Measurements from ENCODE around the gene APBA2.

GRCh38 chr15:29098652-29099051, 212.9 kb downstream of the APBA2 start:
- no peak for TF ChIP-seq CTCF (IDR thresholded peaks at IDR 0.05)
- TF ChIP-seq REST (IDR thresholded peaks at IDR 0.05; ENCODE audit: insufficient read depth in 1 of 2, low read depth in 2 of 2, low read length in 1 of 2) = no peak
- no peak for TF ChIP-seq POLR2AphosphoS5 (IDR thresholded peaks at IDR 0.05; ENCODE audit: low read depth, low read length)
- TF ChIP-seq TCF7L2 (IDR thresholded peaks at IDR 0.05; ENCODE audit: low read depth, low read length) = no peak
